Fibroblast of lung (primary cell): ENCODE results near the gene ATG9A.

Experiments
- EZH2 ChIP-seq: IDR thresholded peaks from 2 replicates; pipeline ENCODE4 v1.5.1; 2012; ENCODE audit warnings: low read length, control low read depth, mild to moderate bottlenecking; ENCODE audit errors: missing control alignments
- TF ChIP-seq, protein P1 (sequence below), 2 donors: IDR thresholded peaks in 1 of 2; conservative IDR thresholded peaks in 1 of 2; 1 replicate in 1 of 2; 2 replicates in 1 of 2; pipeline ENCODE4 v1.5.1; 2011 to 2012; ENCODE audit warnings: low read length in 2 of 2, control low read depth in 1 of 2, inconsistent platforms in 1 of 2, low read depth in 1 of 2, mild to moderate bottlenecking in 1 of 2

DNA sequence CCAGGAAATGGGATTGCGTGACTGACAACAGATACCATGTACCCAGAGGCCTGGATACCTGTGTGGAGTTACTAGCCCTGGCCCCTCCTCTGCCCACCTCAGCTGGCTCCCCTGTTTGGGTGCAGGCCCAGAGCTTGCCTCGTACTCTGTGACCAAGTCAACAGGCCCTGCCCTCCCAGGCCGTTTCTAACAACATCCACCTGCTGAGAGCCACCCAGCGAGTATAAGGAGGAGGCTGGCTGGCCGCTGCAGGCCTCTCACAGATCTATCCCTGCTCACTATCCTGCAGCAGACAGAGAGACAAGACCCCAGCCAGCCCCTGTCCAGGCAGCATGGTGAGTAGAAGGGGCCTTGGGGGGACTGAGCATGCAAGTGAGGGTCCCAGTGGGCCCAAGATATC lies 36.8 kb upstream of the ATG9A start:
- TF ChIP-seq, protein P1, sequence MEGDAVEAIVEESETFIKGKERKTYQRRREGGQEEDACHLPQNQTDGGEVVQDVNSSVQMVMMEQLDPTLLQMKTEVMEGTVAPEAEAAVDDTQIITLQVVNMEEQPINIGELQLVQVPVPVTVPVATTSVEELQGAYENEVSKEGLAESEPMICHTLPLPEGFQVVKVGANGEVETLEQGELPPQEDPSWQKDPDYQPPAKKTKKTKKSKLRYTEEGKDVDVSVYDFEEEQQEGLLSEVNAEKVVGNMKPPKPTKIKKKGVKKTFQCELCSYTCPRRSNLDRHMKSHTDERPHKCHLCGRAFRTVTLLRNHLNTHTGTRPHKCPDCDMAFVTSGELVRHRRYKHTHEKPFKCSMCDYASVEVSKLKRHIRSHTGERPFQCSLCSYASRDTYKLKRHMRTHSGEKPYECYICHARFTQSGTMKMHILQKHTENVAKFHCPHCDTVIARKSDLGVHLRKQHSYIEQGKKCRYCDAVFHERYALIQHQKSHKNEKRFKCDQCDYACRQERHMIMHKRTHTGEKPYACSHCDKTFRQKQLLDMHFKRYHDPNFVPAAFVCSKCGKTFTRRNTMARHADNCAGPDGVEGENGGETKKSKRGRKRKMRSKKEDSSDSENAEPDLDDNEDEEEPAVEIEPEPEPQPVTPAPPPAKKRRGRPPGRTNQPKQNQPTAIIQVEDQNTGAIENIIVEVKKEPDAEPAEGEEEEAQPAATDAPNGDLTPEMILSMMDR (conservative IDR thresholded peaks at IDR 0.05 in 1 of 2, IDR thresholded peaks at IDR 0.05 in 1 of 2; ENCODE audit: low read depth in 1 of 2, low read length in 2 of 2): no peak
- no peak for TF ChIP-seq EZH2
